GM19193 (cell line): ENCODE data around the gene ABCA3.

Experiments
- POLR2A ChIP-seq: IDR thresholded peaks from 4 replicates; pipeline ENCODE4 v1.6.1; 2011; ENCODE audit not compliant: insufficient read depth, insufficient read length; ENCODE audit errors: extremely low read depth

ABCA3 gene

DNA sequence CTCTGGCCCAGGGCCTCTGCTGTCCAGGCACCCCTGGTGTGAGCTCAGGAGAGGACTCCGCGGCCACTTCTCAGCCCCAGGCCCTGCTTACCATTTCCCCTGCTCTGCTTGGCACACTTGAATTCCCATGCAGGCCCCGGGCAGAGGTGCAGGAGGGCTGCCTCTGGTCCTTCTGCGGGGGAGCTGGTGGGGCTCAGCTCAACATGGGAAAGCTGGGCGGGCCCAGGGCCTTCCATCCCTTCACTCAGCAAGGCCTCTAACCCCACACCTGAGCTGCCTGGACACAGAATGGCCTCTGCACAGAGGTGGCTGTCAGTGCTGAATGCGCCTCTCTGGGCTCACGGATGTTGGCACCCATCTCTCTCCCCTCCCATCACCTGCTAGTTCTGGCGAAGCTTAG, 60.1 kb downstream of the ABCA3 start:
- TF ChIP-seq POLR2A, result no peak

DNA sequence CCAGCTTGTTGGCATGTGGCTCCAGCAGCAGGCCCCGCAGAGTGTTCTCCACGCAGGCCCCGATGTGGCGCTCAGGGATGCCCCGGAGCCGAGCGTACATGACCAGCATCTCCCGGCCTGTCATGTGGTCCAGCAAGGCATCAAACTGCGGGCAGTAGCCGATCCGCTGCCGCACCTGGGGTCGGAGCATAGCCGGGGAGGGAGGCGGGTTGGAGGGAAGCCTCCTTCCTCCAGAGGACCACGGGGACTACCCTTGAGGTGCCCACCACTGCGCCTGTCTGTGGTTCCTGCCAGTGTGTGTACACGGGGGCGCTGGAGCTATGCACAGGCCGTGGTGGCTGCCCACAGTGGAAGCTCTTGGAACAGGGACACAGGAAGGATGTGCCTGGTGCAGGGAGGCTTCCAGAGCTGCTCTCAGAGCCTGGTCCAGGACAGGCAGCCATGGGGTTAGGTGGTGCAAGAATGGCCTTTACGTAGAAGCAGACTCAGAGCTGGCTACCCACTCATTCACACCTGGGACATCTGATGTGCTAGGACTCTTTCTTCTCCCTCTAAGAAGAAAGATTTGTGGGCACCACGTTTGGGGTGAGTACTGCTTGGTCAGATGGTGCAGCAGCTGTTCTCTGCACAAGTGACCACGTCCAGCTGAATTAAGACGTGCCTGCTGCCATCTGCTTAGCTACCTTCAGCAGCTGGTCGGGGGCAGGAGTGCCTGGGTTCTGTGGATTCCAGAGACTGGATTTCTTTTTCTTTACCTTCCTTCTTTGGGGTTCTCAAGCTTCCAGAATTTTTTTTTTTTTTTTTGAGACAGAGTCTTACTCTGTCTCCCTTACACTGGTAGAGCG, 61.4 kb downstream of the ABCA3 start:
- TF ChIP-seq POLR2A, result no peak

- TF ChIP-seq POLR2A, result no peak
Observed at GRCh38 chr16:2278272-2278608, 62.3 kb downstream of the ABCA3 start.

DNA sequence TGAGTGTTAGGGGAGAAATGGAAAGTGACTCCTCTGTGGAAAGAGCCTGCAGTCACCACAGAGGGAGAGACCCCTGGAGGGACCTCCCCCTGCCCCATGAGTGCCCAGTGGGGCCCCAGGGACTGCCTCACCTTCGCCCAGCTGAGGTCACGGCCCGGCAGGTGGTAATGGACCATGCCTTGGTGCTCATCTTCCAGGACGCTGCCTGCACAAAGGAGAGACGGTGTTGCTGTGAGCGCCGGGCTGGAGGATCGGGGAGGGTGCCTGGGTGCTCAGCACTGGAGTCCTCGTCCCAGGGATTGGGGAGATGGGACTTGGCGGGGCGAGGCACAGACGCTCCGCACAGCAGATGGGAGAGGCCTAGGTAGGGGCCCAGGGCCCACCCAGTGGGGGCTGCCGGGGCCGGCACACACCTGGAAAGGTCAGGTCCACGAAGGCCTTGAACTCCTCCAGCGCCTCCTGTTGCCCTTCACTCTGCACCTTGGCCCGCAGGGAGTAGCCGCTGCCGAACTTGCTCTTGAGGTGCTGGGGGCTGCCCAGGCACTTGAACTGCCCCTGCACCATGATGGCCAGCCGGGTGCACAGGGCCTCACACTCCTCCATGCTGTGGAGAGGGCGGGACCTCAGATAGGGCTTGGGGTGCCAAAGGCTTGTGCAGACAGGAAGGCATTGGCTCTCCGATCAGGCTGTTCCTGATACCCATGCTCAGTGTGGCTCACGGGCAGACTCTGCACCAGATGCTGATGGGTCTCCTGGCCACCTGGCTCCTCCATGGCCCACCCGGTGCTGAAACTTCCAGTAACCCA, 62.9 kb downstream of the ABCA3 start:
- TF ChIP-seq POLR2A, result no peak

DNA sequence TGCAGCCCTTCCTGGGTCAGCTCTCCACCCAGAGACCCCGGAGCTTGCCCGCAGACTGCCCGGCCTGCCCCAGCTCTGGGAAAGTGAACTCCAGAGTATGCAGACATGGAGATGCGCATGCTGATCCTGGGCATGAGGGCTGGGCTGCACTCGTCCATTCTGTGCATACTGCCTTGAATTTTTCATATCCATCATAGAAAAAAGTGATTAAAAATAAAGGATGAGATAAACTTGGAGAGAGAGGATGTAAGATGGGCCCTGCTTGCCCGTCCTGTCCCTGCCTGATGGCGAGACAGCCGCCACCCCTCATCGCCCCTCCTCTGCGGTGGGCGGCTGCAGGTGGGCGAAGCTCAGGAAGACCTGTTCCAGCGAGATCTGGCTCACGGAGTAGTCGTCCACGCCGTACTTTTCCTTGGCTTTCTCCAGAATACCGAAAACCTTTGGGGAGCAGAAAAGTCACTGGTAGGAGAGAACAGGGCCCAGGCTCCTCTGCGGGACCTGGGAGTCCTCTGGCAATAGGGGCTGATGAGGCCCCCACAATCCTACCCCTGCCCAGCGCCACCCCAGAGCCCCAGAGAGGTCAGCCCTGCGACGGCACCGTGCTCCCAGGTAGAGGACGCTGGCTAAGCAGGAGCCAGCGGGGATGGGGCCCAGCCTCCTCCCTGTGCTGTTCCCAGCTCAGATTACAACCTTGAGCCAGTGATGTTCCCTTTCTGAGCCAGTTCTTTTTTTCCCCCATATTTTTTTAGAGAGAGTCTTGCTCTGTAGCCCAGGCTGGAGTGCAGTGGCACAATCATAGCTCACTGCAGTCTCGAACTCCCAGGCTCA, 63.9 kb downstream of the ABCA3 start:
- no peak for TF ChIP-seq POLR2A

DNA sequence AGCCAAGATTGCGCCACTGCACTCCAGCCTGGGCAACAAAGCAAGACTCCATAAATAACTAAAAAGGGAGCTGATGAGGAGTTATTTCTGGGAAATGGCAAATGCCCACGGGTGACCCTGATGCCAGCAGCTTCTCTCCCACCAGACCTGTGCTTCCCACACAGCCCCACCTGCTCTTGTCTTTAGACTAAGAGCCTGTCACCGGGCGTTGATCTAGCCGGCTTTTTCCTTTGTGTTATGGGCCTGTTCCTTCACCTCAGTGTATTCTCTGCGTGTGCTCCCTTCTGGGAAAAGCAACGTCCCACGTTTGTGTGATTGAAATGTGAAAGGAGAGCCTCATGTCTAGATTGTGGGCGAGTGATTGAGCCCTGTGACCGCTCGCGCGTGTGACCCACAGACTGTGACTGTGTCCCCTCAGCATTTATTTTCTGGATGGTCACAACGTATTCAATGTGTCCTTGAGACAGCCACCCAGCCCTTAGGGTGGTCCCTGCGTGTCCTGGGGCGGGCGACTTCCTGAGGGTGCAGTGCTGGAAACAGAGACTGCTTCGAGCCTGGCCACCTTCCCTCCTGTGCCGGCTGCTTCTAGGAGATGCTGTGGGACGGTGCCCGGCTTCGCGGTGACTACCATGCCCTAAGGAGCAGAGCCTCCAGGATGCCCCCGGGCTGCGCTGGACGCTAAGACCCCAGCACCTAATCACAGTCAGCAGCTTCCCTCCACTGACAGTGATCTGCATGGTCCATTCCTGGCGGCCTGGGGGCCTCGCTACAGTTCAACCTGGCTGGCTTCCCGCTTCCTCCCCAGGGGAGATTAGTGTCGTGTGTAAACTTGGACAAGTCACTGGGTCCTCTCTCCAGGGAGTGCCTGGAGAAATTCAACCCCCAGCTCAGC, 64.8 kb downstream of the ABCA3 start:
- TF ChIP-seq POLR2A, result no peak

GRCh38 chr16:2273931-2274330, 66.6 kb downstream of the ABCA3 start:
- TF ChIP-seq POLR2A, result no peak

DNA sequence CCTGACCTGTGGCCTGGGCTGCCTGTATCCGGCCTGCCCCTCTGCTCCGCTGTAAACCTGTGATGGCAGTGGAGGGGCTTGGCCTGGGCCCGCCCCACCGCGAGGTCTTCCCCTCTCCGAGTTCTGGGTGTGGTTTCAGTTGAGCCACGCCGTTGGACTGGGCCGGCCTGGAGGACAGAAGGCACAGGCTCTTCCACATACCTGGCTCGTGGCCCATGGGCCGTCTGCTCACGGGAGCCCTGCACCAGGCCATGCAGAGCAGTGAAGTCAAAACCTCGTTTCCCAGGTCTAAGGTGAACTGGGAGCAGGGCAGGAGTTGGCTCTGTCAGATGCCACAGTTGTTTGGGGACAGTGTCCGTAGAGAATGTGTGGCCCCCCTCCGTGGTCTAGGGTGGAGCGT, 67.0 kb downstream of the ABCA3 start:
- no peak for TF ChIP-seq POLR2A

GRCh38 chr16:2271848-2272461, 68.6 kb downstream of the ABCA3 start:
- no peak for TF ChIP-seq POLR2A

- no peak for TF ChIP-seq POLR2A
Observed at GRCh38 chr16:2270588-2271470, 69.7 kb downstream of the ABCA3 start.

DNA sequence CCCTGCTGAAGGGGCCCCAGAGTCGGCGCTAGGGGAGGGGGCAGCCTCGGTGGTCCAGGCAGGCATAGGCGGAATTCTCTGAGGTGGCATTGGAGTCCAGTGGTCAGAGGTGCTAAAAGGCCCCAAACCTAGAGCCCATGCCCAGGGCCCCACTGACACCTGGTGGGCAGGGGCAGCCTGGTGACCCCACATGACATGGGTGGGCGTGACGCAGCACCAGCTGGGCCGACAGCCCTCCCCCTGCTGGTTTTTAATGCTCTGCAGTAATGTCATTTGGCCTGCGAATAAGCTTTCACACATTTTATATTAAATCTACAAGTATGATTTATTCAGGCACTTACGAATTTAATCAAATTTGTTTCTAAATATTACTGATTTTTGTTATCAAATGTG, 70.5 kb downstream of the ABCA3 start:
- TF ChIP-seq POLR2A, result no peak

GRCh38 chr16:2267913-2268666, 72.4 kb downstream of the ABCA3 start, which contains the start of gene RNPS1:
TSS of gene RNPS1 (minus strand) at chr16:2268126. CDS start at chr16:2264643, 3,483 bp downstream.
- TF ChIP-seq POLR2A, result peak; percentile 95
